Measurements from ENCODE around the gene COL5A3. TPM values are rescaled to one million over a fixed set of nuclear protein-coding genes. Genes with fewer than 3 reads are reported as not detected.

COL5A3 gene
- total RNA-seq, 1 experiment from 2014 or later, result not detected

DNA sequence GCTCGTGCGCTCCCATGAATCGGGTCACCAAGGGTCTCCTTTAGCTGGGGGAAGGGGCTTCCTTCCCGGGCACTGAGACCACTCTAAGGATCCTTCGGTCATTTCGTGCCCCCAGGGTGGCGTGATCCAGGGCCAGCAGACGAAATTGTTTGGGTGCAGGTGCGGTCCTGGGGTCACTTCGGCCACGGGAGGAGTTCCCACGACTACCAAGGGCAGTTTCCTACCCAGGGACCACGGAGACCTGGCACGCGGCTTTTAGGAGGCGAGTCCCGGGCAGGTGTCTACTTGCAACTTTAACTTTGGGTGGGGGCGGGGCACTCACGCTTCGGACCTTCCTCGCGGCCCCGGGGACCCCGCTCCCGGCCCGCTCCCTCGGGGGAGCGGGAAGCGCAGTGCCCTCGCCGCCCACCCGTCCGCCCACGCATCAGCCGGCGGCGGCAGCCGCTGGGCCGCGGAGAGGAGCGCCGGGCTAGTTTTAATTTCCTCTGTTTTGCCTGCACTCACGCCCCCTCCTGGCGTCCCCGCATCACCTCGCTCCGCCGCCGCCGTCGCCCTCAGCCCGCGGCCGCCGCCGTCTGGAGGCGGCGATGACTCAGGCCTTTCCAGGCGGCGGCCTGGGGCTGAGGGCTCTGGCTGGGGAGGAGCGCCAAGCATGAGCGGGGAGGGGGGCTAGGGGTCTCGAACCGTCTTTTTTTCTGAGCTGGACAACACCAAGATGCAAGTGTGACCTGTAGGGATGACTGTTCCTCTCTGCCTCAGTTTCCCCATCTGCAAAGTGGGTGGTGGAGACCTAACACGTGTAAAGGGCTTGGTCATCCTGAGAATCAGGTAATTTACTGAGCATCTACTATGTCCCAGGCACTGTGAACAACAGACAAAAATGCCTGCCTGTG lies 95.7 kb downstream of the COL5A3 start:
- Histone ChIP-seq H3K36me3 (no peaks in the 10 kb centered on the region), H3K9me3 (replicated peaks) (no peaks in the 10 kb centered on the region), H3K4me3 (no peak overlapping the region), H3K27me3 (no peaks in the 10 kb centered on the region), H3K27ac (no peak overlapping the region), H3K4me1 (no peaks in the 10 kb centered on the region)
- no peak for DNase-seq

DNA sequence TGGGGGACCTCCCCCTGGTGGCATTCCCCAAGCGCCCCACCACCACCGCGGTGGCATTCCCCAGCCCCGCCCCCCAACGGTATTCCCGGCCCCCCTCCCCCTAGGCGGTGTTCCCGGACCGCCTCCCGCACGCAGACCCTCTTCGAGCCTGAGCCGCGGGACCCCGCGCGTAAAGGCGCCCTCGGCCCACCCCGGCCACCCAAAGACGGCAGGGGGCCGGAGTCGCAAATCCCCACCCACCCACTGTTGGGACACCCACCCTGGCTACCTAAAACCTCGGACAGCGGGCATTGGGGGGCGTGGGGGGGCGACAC lies 96.3 kb downstream of the COL5A3 start:
- DNase-seq, result no peak
- H3K4me3 ChIP-seq, result no peak overlapping the region
- no peaks in the 10 kb centered on the region for H3K27me3 ChIP-seq
- no peaks in the 10 kb centered on the region for H3K36me3 ChIP-seq
- H3K9me3 ChIP-seq (replicated peaks), result no peaks in the 10 kb centered on the region
- no peak overlapping the region for H3K27ac ChIP-seq
- no peaks in the 10 kb centered on the region for H3K4me1 ChIP-seq

DNA sequence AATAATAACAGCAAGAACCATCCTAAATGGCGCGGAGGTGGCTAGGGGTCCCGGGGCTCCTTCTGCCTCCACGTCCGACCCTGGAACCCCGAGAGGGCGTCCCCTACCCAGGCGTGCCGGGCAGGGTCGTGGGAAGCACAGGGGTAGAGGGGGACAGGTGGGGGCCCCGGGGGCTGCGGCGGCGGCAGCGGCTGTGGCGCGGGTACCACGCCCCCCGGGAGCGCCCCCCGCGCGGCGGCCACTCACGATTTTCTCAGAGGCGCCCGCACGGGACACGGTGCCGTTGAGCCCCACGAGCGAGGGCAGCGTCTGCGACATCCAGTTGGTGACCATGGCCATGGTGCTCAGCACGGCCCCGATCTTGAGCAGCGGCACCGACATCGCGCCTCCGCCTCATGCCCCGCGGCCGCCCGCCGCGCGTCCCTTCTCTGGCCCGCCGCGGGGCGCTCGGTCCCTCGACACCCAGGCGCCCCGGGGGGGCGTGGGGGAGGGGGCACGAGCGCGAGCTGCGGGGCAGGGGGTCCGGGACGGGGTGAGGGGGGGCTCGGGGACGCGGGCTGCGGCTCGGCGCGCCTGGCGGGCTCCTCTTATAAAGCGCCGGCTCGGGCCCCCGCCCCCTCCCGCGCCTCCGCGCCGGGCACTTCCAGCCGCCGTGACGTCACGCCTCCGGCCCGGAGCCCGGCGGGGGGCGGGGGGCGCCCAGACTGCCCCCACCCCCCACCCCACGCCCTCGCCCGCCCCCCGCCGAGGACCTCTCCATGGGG lies 96.9 kb downstream of the COL5A3 start:
- H3K4me1 ChIP-seq, result no peaks in the 10 kb centered on the region

GRCh38 chr19:9912551-9913236 lies 97.6 kb downstream of the COL5A3 start:
- no peak overlapping the region for H3K27ac ChIP-seq
- H3K4me3 ChIP-seq, result no peak overlapping the region
- no peaks in the 10 kb centered on the region for H3K27me3 ChIP-seq
- no peaks in the 10 kb centered on the region for H3K9me3 ChIP-seq (replicated peaks)
- H3K36me3 ChIP-seq, result no peaks in the 10 kb centered on the region
- H3K4me1 ChIP-seq, result no peaks in the 10 kb centered on the region
- no peak for DNase-seq

More for the DNA sequence above, 96.9 kb downstream of the COL5A3 start:
- H3K36me3 ChIP-seq, result no peaks in the 10 kb centered on the region
- H3K4me3 ChIP-seq, result no peak overlapping the region
- H3K9me3 ChIP-seq (replicated peaks), result no peaks in the 10 kb centered on the region
- DNase-seq, result no peak
- no peak overlapping the region for H3K27ac ChIP-seq
- H3K27me3 ChIP-seq, result no peaks in the 10 kb centered on the region

DNA sequence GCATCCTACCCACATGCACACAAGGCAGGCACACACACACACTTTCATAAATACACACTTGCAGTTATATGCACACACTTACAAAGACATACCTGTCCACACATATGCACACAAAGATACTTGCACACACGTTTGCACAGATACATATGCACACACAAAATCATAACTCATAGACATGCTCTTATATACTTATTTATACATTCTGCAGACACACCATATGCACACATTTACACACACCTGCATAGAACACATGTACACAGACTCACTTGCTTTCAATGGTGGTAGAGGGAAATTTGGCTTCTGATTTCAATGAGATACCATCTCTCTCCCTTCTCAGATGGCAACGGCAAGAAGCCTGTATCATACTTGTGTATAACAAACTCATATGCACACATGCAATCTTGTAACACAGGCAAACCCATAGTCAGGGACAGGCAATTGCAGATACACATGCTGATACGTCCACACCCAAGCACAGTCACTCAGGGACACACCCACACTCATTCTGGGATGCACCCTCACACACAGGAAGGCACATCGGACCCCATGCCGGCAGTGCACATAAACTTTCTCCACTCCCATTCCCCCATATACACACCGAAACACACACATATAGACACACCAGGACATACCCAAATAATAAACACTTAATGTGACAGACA lies 98.6 kb downstream of the COL5A3 start:
- Histone ChIP-seq H3K9me3 (replicated peaks) (no peaks in the 10 kb centered on the region), H3K36me3 (no peaks in the 10 kb centered on the region), H3K27ac (no peak overlapping the region), H3K4me3 (no peak overlapping the region), H3K27me3 (no peaks in the 10 kb centered on the region), H3K4me1 (no peaks in the 10 kb centered on the region)
- no peak for DNase-seq

GRCh38 chr19:9910625-9911024 lies 99.7 kb downstream of the COL5A3 start:
- H3K9me3 ChIP-seq (replicated peaks), result no peaks in the 10 kb centered on the region
- no peak overlapping the region for H3K27ac ChIP-seq
- H3K4me3 ChIP-seq, result no peak overlapping the region
- no peaks in the 10 kb centered on the region for H3K27me3 ChIP-seq
- H3K4me1 ChIP-seq, result no peaks in the 10 kb centered on the region
- H3K36me3 ChIP-seq, result no peaks in the 10 kb centered on the region
- no peak for DNase-seq

Other genes starting within 250 kb of the COL5A3 start
- gene ZNF846, start 241.8 kb downstream of the COL5A3 start, total RNA-seq (2014; rRNA removed; shearing (Covaris generic)), result 0.89 and 3.1 TPM in 2 replicates
- 20.0 and 20.6 TPM in 2 replicates for gene FBXL12, start 191.4 kb downstream of the COL5A3 start, total RNA-seq (2014; rRNA removed; shearing (Covaris generic))
- gene UBL5, start 182.6 kb downstream of the COL5A3 start, total RNA-seq (2014; rRNA removed; shearing (Covaris generic)), result 250 and 326 TPM in 2 replicates
- 90.1 and 105 TPM in 2 replicates for gene PIN1, start 175.2 kb downstream of the COL5A3 start, total RNA-seq (2014; rRNA removed; shearing (Covaris generic))
- 0.20 TPM in 1 of 2 replicates, not detected in the other for gene OLFM2, start 74.0 kb downstream of the COL5A3 start, total RNA-seq (2014; rRNA removed; shearing (Covaris generic))
- gene RDH8, start 3.0 kb upstream of the COL5A3 start, total RNA-seq (2014; rRNA removed; shearing (Covaris generic)), result not detected in 2 replicates
- gene SHFL, start 75.8 kb upstream of the COL5A3 start, total RNA-seq (2014; rRNA removed; shearing (Covaris generic)), result 0.08 TPM in 1 of 2 replicates, not detected in the other
- gene ANGPTL6, start 92.2 kb upstream of the COL5A3 start, total RNA-seq (2014; rRNA removed; shearing (Covaris generic)), result 0.10 TPM in 1 of 2 replicates, not detected in the other
- gene PPAN, start 95.9 kb upstream of the COL5A3 start, total RNA-seq (2014; rRNA removed; shearing (Covaris generic)), result 44.7 and 47.0 TPM in 2 replicates
- gene P2RY11, start 101.2 kb upstream of the COL5A3 start, total RNA-seq (2014; rRNA removed; shearing (Covaris generic)), result 10.7 and 10.8 TPM in 2 replicates
- gene EIF3G, start 109.4 kb upstream of the COL5A3 start, total RNA-seq (2014; rRNA removed; shearing (Covaris generic)), result 179 and 186 TPM in 2 replicates
- 122 and 151 TPM in 2 replicates for gene DNMT1, start 184.4 kb upstream of the COL5A3 start, total RNA-seq (2014; rRNA removed; shearing (Covaris generic))
- gene S1PR2, start 220.8 kb upstream of the COL5A3 start, total RNA-seq (2014; rRNA removed; shearing (Covaris generic)), result 7.4 and 7.5 TPM in 2 replicates
- gene MRPL4, start 241.7 kb upstream of the COL5A3 start, total RNA-seq (2014; rRNA removed; shearing (Covaris generic)), result 53.7 and 54.8 TPM in 2 replicates